ENCODE results near the gene TLX2. TPM values are rescaled to one million over a fixed set of nuclear protein-coding genes. Genes with fewer than 3 reads are reported as not detected.

TLX2 gene
- total RNA-seq, 1 donor from 2014 or later = not detected

GRCh38 chr2:74556831-74557370 is 42.7 kb downstream of the TLX2 start:
- H2AFZ ChIP-seq (replicated peaks) = no peak overlapping the region
- no peaks in the 10 kb centered on the region for H3K36me3 ChIP-seq
- TF ChIP-seq EZH2 (IDR thresholded peaks at IDR 0.05) (no peak), CTCF (IDR thresholded peaks at IDR 0.05) (no peak), EZH2phosphoT487 (IDR thresholded peaks at IDR 0.05) (no peak)
- H3K79me2 ChIP-seq (ENCODE audit: low read depth) = peaks cover 9% of the 10 kb centered on the region
- H3K27me3 ChIP-seq = peaks cover 40% of the 10 kb centered on the region
- Mint-ChIP-seq H3K36me3 (peaks cover 2% of the 10 kb centered on the region), H3K27me3 (ENCODE audit: insufficient read depth, low read depth) (peaks cover 26% of the 10 kb centered on the region), H3K4me3 (peak overlapping the region; percentile 95), H3K27ac (no peak overlapping the region), H3K4me1 (peaks cover 6% of the 10 kb centered on the region), H3K9me3 (no peaks in the 10 kb centered on the region)
- peaks cover 12% of the 10 kb centered on the region for H3K4me1 ChIP-seq
- DNase-seq (ENCODE audit: low spot score) = no peak
- H3K9ac ChIP-seq = no peak overlapping the region
- peaks cover 31% of the 10 kb centered on the region for H3F3A ChIP-seq (ENCODE audit: low read depth)
- peaks cover 22% of the 10 kb centered on the region for H4K20me1 ChIP-seq (ENCODE audit: low read depth)
- H3K4me2 ChIP-seq = no peak overlapping the region
- H3K4me3 ChIP-seq = no peak overlapping the region
- no peak overlapping the region for H3K27ac ChIP-seq
- no peaks in the 10 kb centered on the region for H3K9me3 ChIP-seq (ENCODE audit: low read depth)

GRCh38 chr2:74558284-74559230 is 44.3 kb downstream of the TLX2 start:
- H3K27ac Mint-ChIP-seq = no peak overlapping the region
- H3K4me1 Mint-ChIP-seq = peaks cover 2% of the 10 kb centered on the region
- DNase-seq (ENCODE audit: low spot score) = no peak

GRCh38 chr2:74559912-74560311 is 45.7 kb downstream of the TLX2 start:
- Mint-ChIP-seq H3K36me3 (no peaks in the 10 kb centered on the region), H3K4me1 (peaks cover 2% of the 10 kb centered on the region), H3K27ac (no peak overlapping the region), H3K27me3 (ENCODE audit: insufficient read depth, low read depth) (peaks cover 30% of the 10 kb centered on the region), H3K4me3 (no peak overlapping the region), H3K9me3 (no peaks in the 10 kb centered on the region)
- Histone ChIP-seq H3K9ac (no peak overlapping the region), H3K4me1 (peaks cover 4% of the 10 kb centered on the region), H3K79me2 (ENCODE audit: low read depth) (no peaks in the 10 kb centered on the region), H3K27me3 (peaks cover 49% of the 10 kb centered on the region), H2AFZ (replicated peaks) (no peak overlapping the region), H3K4me2 (no peak overlapping the region), H3K36me3 (no peaks in the 10 kb centered on the region), H3K9me3 (ENCODE audit: low read depth) (no peaks in the 10 kb centered on the region), H3K27ac (no peak overlapping the region), H4K20me1 (ENCODE audit: low read depth) (peaks cover 13% of the 10 kb centered on the region), H3F3A (ENCODE audit: low read depth) (peaks cover 6% of the 10 kb centered on the region), H3K4me3 (no peak overlapping the region)
- no peak for DNase-seq (ENCODE audit: low spot score)
- TF ChIP-seq EZH2 (IDR thresholded peaks at IDR 0.05) (no peak), CTCF (IDR thresholded peaks at IDR 0.05) (no peak), EZH2phosphoT487 (IDR thresholded peaks at IDR 0.05) (no peak)

More at GRCh38 chr2:74558284-74559230, 44.3 kb downstream of the TLX2 start:
- no peaks in the 10 kb centered on the region for H3K9me3 Mint-ChIP-seq
- Histone ChIP-seq H3K4me2 (no peak overlapping the region), H3F3A (ENCODE audit: low read depth) (peaks cover 19% of the 10 kb centered on the region), H3K79me2 (ENCODE audit: low read depth) (no peaks in the 10 kb centered on the region), H4K20me1 (ENCODE audit: low read depth) (peaks cover 13% of the 10 kb centered on the region), H3K27ac (no peak overlapping the region), H3K4me1 (peaks cover 4% of the 10 kb centered on the region), H3K36me3 (no peaks in the 10 kb centered on the region), H3K9ac (no peak overlapping the region), H3K4me3 (no peak overlapping the region), H3K27me3 (peaks cover 52% of the 10 kb centered on the region), H3K9me3 (ENCODE audit: low read depth) (no peaks in the 10 kb centered on the region), H2AFZ (replicated peaks) (no peak overlapping the region)
- TF ChIP-seq CTCF (IDR thresholded peaks at IDR 0.05) (no peak), EZH2 (IDR thresholded peaks at IDR 0.05) (no peak), EZH2phosphoT487 (IDR thresholded peaks at IDR 0.05) (no peak)
- H3K4me3 Mint-ChIP-seq = no peak overlapping the region
- no peaks in the 10 kb centered on the region for H3K36me3 Mint-ChIP-seq
- peaks cover 31% of the 10 kb centered on the region for H3K27me3 Mint-ChIP-seq (ENCODE audit: insufficient read depth, low read depth)
